Measurements from ENCODE around the gene NUBP1.

The NUBP1 gene

DNA sequence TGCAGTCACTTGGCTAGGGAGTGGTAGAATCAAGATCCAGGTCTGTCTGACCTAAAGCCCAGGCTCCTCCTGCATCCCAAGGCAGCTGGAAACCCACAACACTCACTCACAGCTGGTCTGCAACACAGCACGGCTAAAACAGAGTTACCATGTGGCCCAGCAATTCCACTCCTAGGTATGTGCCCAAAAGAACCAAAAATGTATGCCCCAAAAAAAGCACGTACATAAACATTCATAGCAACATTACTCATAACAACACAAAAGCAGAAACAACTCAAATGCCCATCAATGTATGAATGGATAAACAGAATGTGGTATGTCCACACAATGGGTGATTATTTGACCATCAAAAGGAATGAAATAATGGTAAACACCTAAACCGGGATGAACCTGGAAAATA lies 66.1 kb downstream of the NUBP1 start:
- no peak for DNase-seq (ENCODE audit: low read depth)
- no peak overlapping the region for H3K4me3 ChIP-seq (ENCODE audit: low read depth, low read length)
- TF ChIP-seq MYC (IDR thresholded peaks at IDR 0.05; ENCODE audit: low read depth, low read length) (no peak), POLR2A (IDR thresholded peaks at IDR 0.05; ENCODE audit: extremely low read depth, insufficient read length) (no peak)
- TF ChIP-seq, protein P1, sequence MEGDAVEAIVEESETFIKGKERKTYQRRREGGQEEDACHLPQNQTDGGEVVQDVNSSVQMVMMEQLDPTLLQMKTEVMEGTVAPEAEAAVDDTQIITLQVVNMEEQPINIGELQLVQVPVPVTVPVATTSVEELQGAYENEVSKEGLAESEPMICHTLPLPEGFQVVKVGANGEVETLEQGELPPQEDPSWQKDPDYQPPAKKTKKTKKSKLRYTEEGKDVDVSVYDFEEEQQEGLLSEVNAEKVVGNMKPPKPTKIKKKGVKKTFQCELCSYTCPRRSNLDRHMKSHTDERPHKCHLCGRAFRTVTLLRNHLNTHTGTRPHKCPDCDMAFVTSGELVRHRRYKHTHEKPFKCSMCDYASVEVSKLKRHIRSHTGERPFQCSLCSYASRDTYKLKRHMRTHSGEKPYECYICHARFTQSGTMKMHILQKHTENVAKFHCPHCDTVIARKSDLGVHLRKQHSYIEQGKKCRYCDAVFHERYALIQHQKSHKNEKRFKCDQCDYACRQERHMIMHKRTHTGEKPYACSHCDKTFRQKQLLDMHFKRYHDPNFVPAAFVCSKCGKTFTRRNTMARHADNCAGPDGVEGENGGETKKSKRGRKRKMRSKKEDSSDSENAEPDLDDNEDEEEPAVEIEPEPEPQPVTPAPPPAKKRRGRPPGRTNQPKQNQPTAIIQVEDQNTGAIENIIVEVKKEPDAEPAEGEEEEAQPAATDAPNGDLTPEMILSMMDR (IDR thresholded peaks at IDR 0.05; ENCODE audit: low read depth, low read length): no peak
- TF ChIP-seq, protein P2, sequence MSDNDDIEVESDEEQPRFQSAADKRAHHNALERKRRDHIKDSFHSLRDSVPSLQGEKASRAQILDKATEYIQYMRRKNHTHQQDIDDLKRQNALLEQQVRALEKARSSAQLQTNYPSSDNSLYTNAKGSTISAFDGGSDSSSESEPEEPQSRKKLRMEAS (IDR thresholded peaks at IDR 0.05; ENCODE audit: low read depth, low read length): no peak

DNA sequence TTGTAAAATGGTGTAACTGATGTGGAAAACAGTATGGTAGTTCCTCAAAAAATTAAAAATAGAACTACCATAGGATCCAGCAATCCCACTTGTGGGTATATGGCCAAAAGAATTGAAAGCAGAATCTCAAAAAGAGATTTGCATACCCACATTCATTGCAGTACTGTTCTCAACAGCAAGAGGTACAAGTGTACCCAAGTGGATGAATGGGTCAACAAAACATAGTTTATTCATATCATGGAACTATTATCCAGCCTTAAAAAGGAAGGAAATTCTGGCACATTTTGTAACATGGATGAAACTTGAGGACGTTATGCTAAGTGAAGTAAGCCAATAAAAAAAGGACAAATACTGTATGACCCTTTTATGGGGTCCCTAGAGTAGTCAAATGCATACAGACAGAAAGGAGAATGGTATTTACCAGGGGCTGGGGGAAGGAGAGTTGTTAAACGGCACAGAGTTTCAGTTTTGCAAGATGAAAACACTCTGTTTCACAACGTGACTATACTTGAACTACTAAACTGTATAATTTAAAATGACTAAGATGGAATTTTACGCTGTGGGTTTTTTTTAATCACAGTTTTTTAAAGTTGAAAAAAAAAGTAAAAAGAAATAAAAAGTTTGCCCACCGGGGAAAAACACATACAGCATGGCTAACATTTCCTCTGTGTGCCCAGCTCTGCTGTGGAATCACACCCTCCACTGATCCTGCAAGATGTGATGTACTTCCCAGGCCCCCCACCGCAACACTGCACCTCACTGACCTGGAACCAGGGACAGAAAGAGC lies 68.9 kb downstream of the NUBP1 start:
- DNase-seq (ENCODE audit: low read depth): no peak
- no peak overlapping the region for H3K4me3 ChIP-seq (ENCODE audit: low read depth, low read length)
- TF ChIP-seq, protein P2 (IDR thresholded peaks at IDR 0.05; ENCODE audit: low read depth, low read length): no peak
- TF ChIP-seq POLR2A (IDR thresholded peaks at IDR 0.05; ENCODE audit: extremely low read depth, insufficient read length): no peak
- no peak for TF ChIP-seq MYC (IDR thresholded peaks at IDR 0.05; ENCODE audit: low read depth, low read length)
- TF ChIP-seq, protein P1 (IDR thresholded peaks at IDR 0.05; ENCODE audit: low read depth, low read length): no peak

DNA sequence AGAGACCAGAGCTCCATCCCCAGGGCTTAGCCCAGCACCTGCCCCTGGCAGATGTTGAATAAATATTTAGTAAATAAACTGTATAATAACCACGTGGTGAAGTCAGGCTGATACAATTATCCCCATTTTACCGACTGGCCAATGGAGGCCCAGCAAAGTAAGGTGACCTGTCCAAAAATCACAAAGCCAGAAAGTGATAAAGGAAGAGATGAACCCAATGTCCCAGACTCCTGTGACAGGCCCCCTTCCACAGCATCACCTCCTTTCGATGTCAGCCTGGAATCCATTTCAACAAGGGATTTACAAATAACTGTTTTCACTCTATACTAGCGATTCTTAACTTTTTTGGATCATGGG lies 69.4 kb downstream of the NUBP1 start:
- DNase-seq (ENCODE audit: low read depth): no peak
- no peak overlapping the region for H3K4me3 ChIP-seq (ENCODE audit: low read depth, low read length)

DNA sequence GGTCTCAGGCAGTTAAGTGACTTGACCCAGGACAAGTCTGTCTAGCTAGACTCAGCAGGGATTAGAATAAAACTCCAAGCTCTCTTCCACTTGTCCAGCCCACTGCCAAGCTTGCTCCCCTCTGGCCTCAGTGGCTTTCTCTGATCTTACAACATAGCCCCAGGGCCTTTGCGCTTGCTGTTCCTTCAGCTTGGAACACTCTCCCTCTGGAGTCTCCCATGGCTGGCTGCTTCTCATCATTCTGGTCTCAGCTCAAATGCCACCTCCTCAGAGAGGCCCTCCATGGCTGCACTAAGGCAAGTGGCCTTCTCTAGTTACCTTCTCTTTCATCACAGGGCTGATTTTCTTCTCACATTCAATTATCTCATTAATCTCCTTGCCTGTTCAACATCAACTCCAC lies 73.9 kb downstream of the NUBP1 start:
- TF ChIP-seq, protein P1 (IDR thresholded peaks at IDR 0.05; ENCODE audit: low read depth, low read length): no peak
- TF ChIP-seq MYC (IDR thresholded peaks at IDR 0.05; ENCODE audit: low read depth, low read length) (no peak), POLR2A (IDR thresholded peaks at IDR 0.05; ENCODE audit: extremely low read depth, insufficient read length) (no peak)
- TF ChIP-seq, protein P2 (IDR thresholded peaks at IDR 0.05; ENCODE audit: low read depth, low read length): no peak
- no peak overlapping the region for H3K4me3 ChIP-seq (ENCODE audit: low read depth, low read length)
- no peak for DNase-seq (ENCODE audit: low read depth)

More for the DNA sequence above, 69.4 kb downstream of the NUBP1 start:
- TF ChIP-seq, protein P1 (IDR thresholded peaks at IDR 0.05; ENCODE audit: low read depth, low read length): no peak
- TF ChIP-seq POLR2A (IDR thresholded peaks at IDR 0.05; ENCODE audit: extremely low read depth, insufficient read length): no peak
- TF ChIP-seq, protein P2 (IDR thresholded peaks at IDR 0.05; ENCODE audit: low read depth, low read length): no peak

DNA sequence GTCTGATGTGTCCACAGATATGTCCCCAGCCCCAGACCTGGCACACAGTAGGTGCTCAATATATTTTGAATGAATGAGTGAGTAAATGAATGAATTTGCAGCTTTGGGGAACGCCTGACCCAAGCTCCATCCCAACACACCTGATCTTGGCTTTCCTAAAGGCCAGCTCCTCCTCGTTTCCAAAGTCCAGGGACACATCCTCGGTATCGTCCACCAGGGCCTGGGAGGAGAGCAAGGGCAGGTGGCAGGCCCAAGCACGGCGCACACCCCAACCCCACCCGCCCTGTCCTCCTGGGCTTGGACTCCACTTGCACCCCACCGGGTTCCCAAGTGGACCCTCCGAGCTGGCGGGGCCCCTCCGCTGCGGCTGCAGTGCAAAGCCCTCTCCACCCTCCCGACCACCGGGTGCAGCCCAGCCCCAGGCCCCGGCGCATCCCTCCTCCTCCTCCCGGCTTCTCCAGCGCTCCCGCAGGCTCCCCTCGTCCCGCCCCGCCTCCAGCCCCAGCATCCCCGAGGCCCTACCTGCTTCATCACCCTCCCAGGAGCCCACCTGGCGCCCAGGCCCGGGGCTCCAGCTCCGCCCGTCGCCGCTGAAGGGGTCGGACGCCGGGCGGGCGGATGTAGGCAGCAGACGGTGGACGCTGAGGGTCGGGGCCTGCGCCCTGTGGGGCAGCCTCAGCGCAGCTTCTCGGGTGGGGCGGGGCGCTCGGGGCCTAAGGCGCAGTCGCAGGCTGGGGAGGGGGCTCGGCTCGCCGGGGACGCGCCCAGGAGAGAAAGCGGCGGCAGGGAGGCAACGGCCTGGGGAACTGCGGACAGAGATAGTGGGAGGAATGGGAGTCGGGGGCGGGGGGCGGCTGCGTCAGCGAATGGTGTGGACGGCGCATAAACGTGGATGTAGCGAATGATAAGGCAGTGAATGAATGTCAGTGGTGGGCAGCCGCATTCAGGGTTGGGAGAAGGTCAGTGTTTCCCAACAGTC lies 74.6 kb downstream of the NUBP1 start, which contains the start of gene TVP23A:
Gene TVP23A (minus strand): TSS at position 832 of the 979 bp plus-strand sequence. CDS start 301 bp downstream, at position 531.
- TF ChIP-seq, protein P1 (IDR thresholded peaks at IDR 0.05; ENCODE audit: low read depth, low read length): no peak
- no peak for TF ChIP-seq POLR2A (IDR thresholded peaks at IDR 0.05; ENCODE audit: extremely low read depth, insufficient read length)
- no peak for TF ChIP-seq MYC (IDR thresholded peaks at IDR 0.05; ENCODE audit: low read depth, low read length)
- TF ChIP-seq, protein P2 (IDR thresholded peaks at IDR 0.05; ENCODE audit: low read depth, low read length): no peak
- no peak within 1 kb of the TSS for H3K4me3 ChIP-seq (ENCODE audit: low read depth, low read length)
- DNase-seq (ENCODE audit: low read depth): no peak

Measured in NB4 (cell line).